Measurements from ENCODE around the gene C22orf23.

C22orf23 gene

GRCh38 chr22:37924386-37925065 lies 28.9 kb downstream of the C22orf23 start:
- DNase-seq: no peak

- no peak for DNase-seq
Observed at GRCh38 chr22:37923927-37924326, 29.5 kb downstream of the C22orf23 start.

- DNase-seq: no peak
Observed at GRCh38 chr22:37922191-37922590, 31.2 kb downstream of the C22orf23 start.

GRCh38 chr22:37920126-37920525 lies 33.3 kb downstream of the C22orf23 start:
- DNase-seq: no peak

GRCh38 chr22:37918580-37919270 lies 34.7 kb downstream of the C22orf23 start:
- DNase-seq: no peak

- DNase-seq: no peak
Observed at GRCh38 chr22:37917874-37918548, 35.4 kb downstream of the C22orf23 start.

GRCh38 chr22:37916311-37916710 lies 37.1 kb downstream of the C22orf23 start:
- DNase-seq: no peak

- DNase-seq: no peak
Observed at GRCh38 chr22:37913233-37913721, 40.1 kb downstream of the C22orf23 start.

GRCh38 chr22:37912171-37912570 lies 41.2 kb downstream of the C22orf23 start:
- DNase-seq: no peak

GRCh38 chr22:37911697-37912096 lies 41.7 kb downstream of the C22orf23 start:
- no peak for DNase-seq

GRCh38 chr22:37910890-37911672 lies 42.3 kb downstream of the C22orf23 start:
- no peak for DNase-seq

- no peak for DNase-seq
Observed at GRCh38 chr22:37909766-37910165, 43.6 kb downstream of the C22orf23 start.

GRCh38 chr22:37907036-37907954 lies 46.1 kb downstream of the C22orf23 start:
- DNase-seq: no peak

GRCh38 chr22:37906364-37907008 lies 46.9 kb downstream of the C22orf23 start:
- no peak for DNase-seq

GRCh38 chr22:37905534-37906363 lies 47.7 kb downstream of the C22orf23 start, which contains the start of gene MICALL1:
Gene MICALL1, plus strand, starts transcription at chr22:37906297. Its CDS starts 126 bp downstream, at chr22:37906423.
- peak; percentile 63 for DNase-seq

GRCh38 chr22:37904572-37905533 lies 48.5 kb downstream of the C22orf23 start:
- peak; percentile 38 for DNase-seq

GRCh38 chr22:37898441-37899181 lies 54.8 kb downstream of the C22orf23 start:
- no peak for DNase-seq

GRCh38 chr22:37897807-37898206 lies 55.6 kb downstream of the C22orf23 start:
- no peak for DNase-seq
